ENCODE results near the gene DNAH11.

DNA sequence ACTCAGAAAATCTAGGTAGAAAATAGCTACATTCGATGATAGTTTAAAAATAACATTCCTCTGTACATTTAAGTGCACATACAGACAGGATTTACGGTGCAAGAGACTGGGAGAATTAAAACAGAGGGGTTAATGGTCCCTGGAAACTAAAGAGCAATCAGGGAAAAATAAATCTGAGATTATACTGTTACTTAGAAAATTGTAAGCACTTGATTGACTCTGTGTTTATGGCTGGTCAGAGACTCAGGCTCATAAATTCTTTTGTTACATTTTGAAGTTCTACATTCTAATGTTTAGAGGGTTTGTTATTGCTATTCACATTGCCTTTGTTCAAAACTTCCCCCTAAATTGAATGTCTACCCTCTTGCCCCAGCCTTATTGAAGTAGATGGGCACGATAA, 348.5 kb downstream of the DNAH11 start:
- no peak for TF ChIP-seq TAF1 (IDR thresholded peaks at IDR 0.05; ENCODE audit: low read depth)
- TF ChIP-seq EGR1 (IDR thresholded peaks at IDR 0.05) = no peak
- TF ChIP-seq RAD21 (IDR thresholded peaks at IDR 0.05; ENCODE audit: low read depth) = no peak
- no peak for TF ChIP-seq TEAD4 (IDR thresholded peaks at IDR 0.05)
- TF ChIP-seq YY1 (IDR thresholded peaks at IDR 0.05; ENCODE audit: low read depth) = no peak
- TF ChIP-seq REST (IDR thresholded peaks at IDR 0.05; ENCODE audit: low read depth) = no peak
- TF ChIP-seq, protein P1, sequence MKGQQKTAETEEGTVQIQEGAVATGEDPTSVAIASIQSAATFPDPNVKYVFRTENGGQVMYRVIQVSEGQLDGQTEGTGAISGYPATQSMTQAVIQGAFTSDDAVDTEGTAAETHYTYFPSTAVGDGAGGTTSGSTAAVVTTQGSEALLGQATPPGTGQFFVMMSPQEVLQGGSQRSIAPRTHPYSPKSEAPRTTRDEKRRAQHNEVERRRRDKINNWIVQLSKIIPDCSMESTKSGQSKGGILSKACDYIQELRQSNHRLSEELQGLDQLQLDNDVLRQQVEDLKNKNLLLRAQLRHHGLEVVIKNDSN (IDR thresholded peaks at IDR 0.05) = no peak
- TF ChIP-seq FOXM1 (IDR thresholded peaks at IDR 0.05; ENCODE audit: borderline replicate concordance, low read depth) = no peak
- no peak for TF ChIP-seq NFIC (IDR thresholded peaks at IDR 0.05)
- TF ChIP-seq, protein P2, sequence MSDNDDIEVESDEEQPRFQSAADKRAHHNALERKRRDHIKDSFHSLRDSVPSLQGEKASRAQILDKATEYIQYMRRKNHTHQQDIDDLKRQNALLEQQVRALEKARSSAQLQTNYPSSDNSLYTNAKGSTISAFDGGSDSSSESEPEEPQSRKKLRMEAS (IDR thresholded peaks at IDR 0.05) = no peak
- TF ChIP-seq EP300 (IDR thresholded peaks at IDR 0.05; ENCODE audit: borderline replicate concordance) = no peak
- no peak for TF ChIP-seq CREB1 (IDR thresholded peaks at IDR 0.05; ENCODE audit: low read depth)
- TF ChIP-seq CEBPB (IDR thresholded peaks at IDR 0.05) = no peak

Measured in Ishikawa (cell line).